ENCODE measurements around the gene SLK.

DNA sequence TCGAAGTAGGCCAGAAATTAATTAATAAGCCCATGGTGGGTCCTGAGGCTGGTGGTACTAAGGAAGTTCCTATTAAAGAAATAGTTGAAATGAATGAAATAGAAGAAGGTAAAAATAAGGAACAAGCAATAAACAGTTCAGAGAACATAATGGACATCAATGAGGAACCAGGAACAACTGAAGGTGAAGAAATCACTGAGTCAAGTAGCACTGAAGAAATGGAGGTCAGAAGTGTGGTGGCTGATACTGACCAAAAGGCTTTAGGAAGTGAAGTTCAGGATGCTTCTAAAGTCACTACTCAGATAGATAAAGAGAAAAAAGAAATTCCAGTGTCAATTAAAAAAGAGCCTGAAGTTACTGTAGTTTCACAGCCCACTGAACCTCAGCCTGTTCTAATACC, 36.0 kb downstream of the SLK start:
- TF ChIP-seq EZH2 (IDR thresholded peaks at IDR 0.05) (no peak), EZH2phosphoT487 (IDR thresholded peaks at IDR 0.05) (no peak)
- TF ChIP-seq, protein P1, sequence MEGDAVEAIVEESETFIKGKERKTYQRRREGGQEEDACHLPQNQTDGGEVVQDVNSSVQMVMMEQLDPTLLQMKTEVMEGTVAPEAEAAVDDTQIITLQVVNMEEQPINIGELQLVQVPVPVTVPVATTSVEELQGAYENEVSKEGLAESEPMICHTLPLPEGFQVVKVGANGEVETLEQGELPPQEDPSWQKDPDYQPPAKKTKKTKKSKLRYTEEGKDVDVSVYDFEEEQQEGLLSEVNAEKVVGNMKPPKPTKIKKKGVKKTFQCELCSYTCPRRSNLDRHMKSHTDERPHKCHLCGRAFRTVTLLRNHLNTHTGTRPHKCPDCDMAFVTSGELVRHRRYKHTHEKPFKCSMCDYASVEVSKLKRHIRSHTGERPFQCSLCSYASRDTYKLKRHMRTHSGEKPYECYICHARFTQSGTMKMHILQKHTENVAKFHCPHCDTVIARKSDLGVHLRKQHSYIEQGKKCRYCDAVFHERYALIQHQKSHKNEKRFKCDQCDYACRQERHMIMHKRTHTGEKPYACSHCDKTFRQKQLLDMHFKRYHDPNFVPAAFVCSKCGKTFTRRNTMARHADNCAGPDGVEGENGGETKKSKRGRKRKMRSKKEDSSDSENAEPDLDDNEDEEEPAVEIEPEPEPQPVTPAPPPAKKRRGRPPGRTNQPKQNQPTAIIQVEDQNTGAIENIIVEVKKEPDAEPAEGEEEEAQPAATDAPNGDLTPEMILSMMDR (IDR thresholded peaks at IDR 0.05): no peak

All from neural progenitor cell (in vitro differentiated cells).